Left lung (tissue), 10 donors: ENCODE measurements around the gene LPAR3. TPM values are rescaled to one million over a fixed set of nuclear protein-coding genes. Genes with fewer than 3 reads are reported as not detected.

Experiments used
- ATAC-seq: fragments of 200-7000 bp; cut with Tn5 transposase; one replicate; pipeline ENCODE4 v1.9.1; 2020; ENCODE audit warnings: moderate library complexity
- DNase-seq, 4 donors: peaks; one replicate each; pipeline ENCODE4 v3.0.0-alpha.2; 2013 to 2020
- H3K27ac ChIP-seq, 2 donors: fragments of 200-600 bp; sonication (generic) in 1 of 2; one replicate each; pipeline versions ENCODE4 v1.5.0 to v1.8.0; 2020 to 2021
- H3K27me3 ChIP-seq, 2 donors: fragments of 200-600 bp; sonication (generic) in 1 of 2; one replicate each; pipeline versions ENCODE4 v1.5.0 to v1.8.0; 2020 to 2021
- H3K36me3 ChIP-seq, 2 donors: fragments of 200-600 bp; sonication (generic) in 1 of 2; one replicate each; pipeline versions ENCODE4 v1.5.0 to v1.8.0; 2020 to 2021
- H3K4me1 ChIP-seq, 2 donors: fragments of 200-600 bp; one replicate each; pipeline ENCODE4 v1.8.0; 2021
- H3K4me3 ChIP-seq, 2 donors: fragments of 200-600 bp; sonication (generic) in 1 of 2; one replicate each; pipeline versions ENCODE4 v1.5.0 to v1.8.0; 2020 to 2021; ENCODE audit warnings: mild to moderate bottlenecking in 1 of 2
- H3K9me3 ChIP-seq, 2 donors: fragments of 200-600 bp; sonication (generic) in 1 of 2; one replicate each; pipeline versions ENCODE4 v1.5.0 to v1.8.0; 2020 to 2021
- CTCF ChIP-seq, 2 donors: fragments of 200-600 bp; sonication (generic) in 1 of 2; IDR thresholded peaks; one replicate each; pipeline versions ENCODE4 v1.5.0 to v1.8.0; 2021; ENCODE audit warnings: antibody characterized with exemption in 2 of 2
- intact Hi-C, 2 donors: fragments of 100-400 bp; cut with DNase I; formaldehyde crosslinking; loops; one replicate each; pipeline versions ENCODE4 v1.11.2 to v1.14.2; 2022
- polyA plus RNA-seq, 6 donors: library from polyadenylated mRNA; unstranded; fragments of 120-200 nt; gene quantifications; one replicate each; pipeline ENCODE4 v1.2.1, GENCODE V29; 2013; ENCODE audit not compliant: insufficient read length in 6 of 6
- total RNA-seq, 2 donors: library from RNA; stranded (reverse); fragmentation: NEBNext Ultra II Directional; extraction: Animal tissue kit (Norgen Biotek cat#: 25700); gene quantifications; one replicate each; pipeline ENCODE4 v1.2.1, GENCODE V29; 2021
- donor health status: DM: no; HTN: yes; CAD: no.
- donor health status: DM: no; HTN: no; CAD: no.

LPAR3 gene
- total and polyA plus RNA-seq, 8 donors = 0.32 to 3.7 (median 1.7) TPM

GRCh38 chr1:84833194-84833593, 59.8 kb downstream of the LPAR3 start:
- ATAC-seq = no peak
- Histone ChIP-seq H3K9me3 (no peaks in the 10 kb centered on the region), H3K36me3 (no peaks in the 10 kb centered on the region), H3K4me3 (no peak overlapping the region), H3K4me1 (no peaks in the 10 kb centered on the region), H3K27me3 (no peaks in the 10 kb centered on the region), H3K27ac (no peak overlapping the region)
- no peak for DNase-seq
- TF ChIP-seq CTCF (IDR thresholded peaks at IDR 0.05) = no peak
- intact Hi-C loops = no loop called here

GRCh38 chr1:84830136-84830535, 62.9 kb downstream of the LPAR3 start:
- Histone ChIP-seq H3K36me3 (no peaks in the 10 kb centered on the region), H3K27ac (no peak overlapping the region), H3K4me1 (no peaks in the 10 kb centered on the region), H3K9me3 (no peaks in the 10 kb centered on the region), H3K4me3 (no peak overlapping the region), H3K27me3 (no peaks in the 10 kb centered on the region)
- DNase-seq (no peak), ATAC-seq (no peak)
- no peak for TF ChIP-seq CTCF (IDR thresholded peaks at IDR 0.05)
- intact Hi-C loops = no loop called here

- TF ChIP-seq CTCF (IDR thresholded peaks at IDR 0.05) = no peak
- Histone ChIP-seq H3K4me1 (no peaks in the 10 kb centered on the region), H3K36me3 (no peaks in the 10 kb centered on the region), H3K4me3 (no peak overlapping the region), H3K27ac (no peak overlapping the region), H3K27me3 (no peaks in the 10 kb centered on the region), H3K9me3 (no peaks in the 10 kb centered on the region)
- intact Hi-C loops = no loop called here
- no peak for ATAC-seq
- no peak for DNase-seq
These were observed 65.0 kb downstream of the LPAR3 start for GRCh38 chr1:84827976-84828375.

- no peak overlapping the region for H3K27ac ChIP-seq
- no peak for ATAC-seq
- no peaks in the 10 kb centered on the region for H3K27me3 ChIP-seq
- H3K9me3 ChIP-seq = no peaks in the 10 kb centered on the region
- no peaks in the 10 kb centered on the region for H3K36me3 ChIP-seq
- no peak for TF ChIP-seq CTCF (IDR thresholded peaks at IDR 0.05)
- no peak overlapping the region for H3K4me3 ChIP-seq
- DNase-seq = no peak
- intact Hi-C loops = no loop called here
- no peaks in the 10 kb centered on the region for H3K4me1 ChIP-seq
These were observed 65.5 kb downstream of the LPAR3 start for GRCh38 chr1:84827555-84827954.

GRCh38 chr1:84825161-84825560, 67.8 kb downstream of the LPAR3 start:
- no peaks in the 10 kb centered on the region for H3K9me3 ChIP-seq
- no peak for ATAC-seq
- H3K4me1 ChIP-seq = no peaks in the 10 kb centered on the region
- intact Hi-C loops = no loop called here
- no peaks in the 10 kb centered on the region for H3K36me3 ChIP-seq
- no peak for TF ChIP-seq CTCF (IDR thresholded peaks at IDR 0.05)
- no peak for DNase-seq
- H3K27ac ChIP-seq = no peak overlapping the region
- H3K4me3 ChIP-seq = no peak overlapping the region
- no peaks in the 10 kb centered on the region for H3K27me3 ChIP-seq
